HG03045 (cell line): ENCODE measurements around the gene HLA-DRA.
"Not testable (repeated sequence)": the region's sequence is repeated elsewhere in the genome, so short reads cannot be mapped to it uniquely, and the experiment has no call there.

Source experiments
- ATAC-seq: cut with Tn5 transposase; IDR thresholded peaks from one replicate; pipeline ENCODE4 v1.9.1; 2021; ENCODE audit warnings: mild to moderate bottlenecking, moderate library complexity; ENCODE audit not compliant: unreplicated experiment

Gene HLA-DRA

GRCh38 chr6:32430179-32430578 lies 9.5 kb upstream of the HLA-DRA start:
- ATAC-seq = no peak

DNA sequence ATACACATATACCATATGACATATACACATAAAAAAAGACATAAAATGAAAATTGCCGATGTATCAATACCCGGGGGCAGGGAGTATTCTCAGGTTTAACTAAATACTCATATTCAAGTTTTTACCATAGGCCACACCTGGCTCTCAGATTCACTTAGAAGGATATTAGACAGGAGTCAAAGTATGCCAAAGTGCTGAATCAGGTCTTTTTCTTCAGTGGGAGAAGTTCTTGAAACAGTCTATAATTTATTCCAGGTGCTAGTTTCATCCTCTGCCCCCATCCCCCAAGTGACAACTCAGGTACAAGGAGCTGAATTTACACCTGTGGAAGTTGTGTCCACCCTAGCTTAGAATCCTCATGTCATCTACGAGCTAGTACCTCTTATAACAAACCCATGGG lies 8.5 kb upstream of the HLA-DRA start:
- ATAC-seq = no peak

GRCh38 chr6:32432050-32432450 lies 7.6 kb upstream of the HLA-DRA start:
- no peak for ATAC-seq

- not testable (repeated sequence) for ATAC-seq
Measured at GRCh38 chr6:32433950-32434349, 5.7 kb upstream of the HLA-DRA start.

GRCh38 chr6:32436186-32436585 lies 3.5 kb upstream of the HLA-DRA start:
- ATAC-seq = no peak

DNA sequence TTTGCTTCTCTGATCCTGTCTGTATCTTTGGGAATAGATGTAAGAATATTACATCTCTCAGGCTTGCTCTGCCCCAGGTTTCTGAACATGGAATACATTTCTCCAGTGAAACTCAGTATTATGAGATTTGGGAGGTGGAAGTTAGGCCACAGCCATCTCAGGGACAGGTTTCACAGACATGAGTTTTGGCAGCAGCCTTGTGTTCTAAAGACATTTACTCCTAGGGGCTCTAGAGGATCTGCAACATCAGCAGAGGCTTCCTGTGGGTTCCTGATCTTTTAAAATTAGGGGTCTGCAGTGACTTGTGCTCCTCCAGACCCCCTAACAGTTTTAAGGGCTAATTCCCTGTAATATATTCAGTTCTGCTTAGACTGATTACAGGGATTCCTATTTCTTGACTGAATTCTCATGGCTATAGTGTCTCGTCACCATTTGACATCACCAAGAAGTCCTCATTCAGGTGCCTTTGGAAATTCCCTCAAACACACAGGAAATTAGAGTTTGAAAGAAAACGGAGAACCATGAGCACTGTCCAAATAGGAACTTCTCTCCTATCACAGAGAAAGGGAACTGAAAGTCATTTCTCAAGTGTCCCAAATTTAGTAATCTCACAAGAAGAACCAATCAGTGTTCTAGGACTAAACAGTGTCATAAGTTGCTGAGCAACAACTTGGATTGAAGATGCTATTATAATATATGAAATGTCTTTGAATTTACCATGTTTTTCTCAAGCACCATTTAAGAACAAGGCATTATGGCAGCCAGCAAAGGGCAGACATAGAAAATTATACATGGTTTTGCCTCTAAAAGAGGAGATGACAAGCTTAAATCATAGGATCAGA lies 2.5 kb upstream of the HLA-DRA start:
- ATAC-seq = peak; percentile 66

DNA sequence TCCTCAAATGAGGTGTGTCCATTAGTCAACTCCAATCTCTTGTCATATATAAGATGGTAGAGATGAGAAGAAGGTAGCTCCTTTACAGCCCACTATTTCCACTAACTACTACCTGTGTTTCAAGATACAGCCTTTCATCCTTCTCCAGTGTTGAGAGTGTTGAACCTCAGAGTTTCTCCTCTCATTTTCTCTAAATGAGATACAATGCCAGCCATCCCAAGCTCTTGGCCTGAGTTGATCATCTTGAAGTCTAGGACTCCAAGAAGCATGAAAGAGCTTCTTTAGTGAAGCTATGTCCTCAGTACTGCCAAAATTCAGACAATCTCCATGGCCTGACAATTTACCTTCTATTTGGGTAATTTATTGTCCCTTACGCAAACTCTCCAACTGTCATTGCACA lies 548 bp upstream of the HLA-DRA start:
- ATAC-seq = no peak

GRCh38 chr6:32442243-32442667 lies 2.6 kb downstream of the HLA-DRA start:
- ATAC-seq = no peak

DNA sequence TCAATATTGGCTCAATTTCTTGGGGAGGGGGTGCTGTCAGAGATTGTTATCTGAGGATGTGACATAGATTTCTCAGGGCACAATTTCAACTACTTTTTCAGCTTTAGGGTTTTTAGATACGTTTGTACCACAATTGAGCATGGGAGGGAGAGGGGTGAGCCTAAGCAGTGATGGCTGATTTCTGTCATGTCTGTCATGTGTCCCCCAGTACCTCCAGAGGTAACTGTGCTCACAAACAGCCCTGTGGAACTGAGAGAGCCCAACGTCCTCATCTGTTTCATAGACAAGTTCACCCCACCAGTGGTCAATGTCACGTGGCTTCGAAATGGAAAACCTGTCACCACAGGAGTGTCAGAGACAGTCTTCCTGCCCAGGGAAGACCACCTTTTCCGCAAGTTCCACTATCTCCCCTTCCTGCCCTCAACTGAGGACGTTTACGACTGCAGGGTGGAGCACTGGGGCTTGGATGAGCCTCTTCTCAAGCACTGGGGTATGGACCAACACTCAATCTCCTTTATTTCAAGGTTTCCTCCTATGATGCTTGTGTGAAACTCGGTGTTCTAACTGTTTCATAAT lies 3.4 kb downstream of the HLA-DRA start:
- ATAC-seq = no peak

DNA sequence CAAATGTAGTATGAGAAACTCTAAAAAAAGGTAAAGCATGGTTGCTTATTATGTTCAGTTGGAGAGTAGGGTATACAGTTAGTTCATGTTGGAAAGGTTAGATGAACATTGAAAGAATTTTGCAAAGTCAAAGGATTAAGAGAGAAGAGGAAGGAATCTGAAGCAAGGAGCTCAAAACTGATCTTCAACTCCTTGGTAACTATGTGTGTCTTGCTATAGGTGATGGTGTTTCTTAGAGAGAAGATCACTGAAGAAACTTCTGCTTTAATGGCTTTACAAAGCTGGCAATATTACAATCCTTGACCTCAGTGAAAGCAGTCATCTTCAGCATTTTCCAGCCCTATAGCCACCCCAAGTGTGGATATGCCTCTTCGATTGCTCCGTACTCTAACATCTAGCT lies 4.7 kb downstream of the HLA-DRA start:
- ATAC-seq = no peak

DNA sequence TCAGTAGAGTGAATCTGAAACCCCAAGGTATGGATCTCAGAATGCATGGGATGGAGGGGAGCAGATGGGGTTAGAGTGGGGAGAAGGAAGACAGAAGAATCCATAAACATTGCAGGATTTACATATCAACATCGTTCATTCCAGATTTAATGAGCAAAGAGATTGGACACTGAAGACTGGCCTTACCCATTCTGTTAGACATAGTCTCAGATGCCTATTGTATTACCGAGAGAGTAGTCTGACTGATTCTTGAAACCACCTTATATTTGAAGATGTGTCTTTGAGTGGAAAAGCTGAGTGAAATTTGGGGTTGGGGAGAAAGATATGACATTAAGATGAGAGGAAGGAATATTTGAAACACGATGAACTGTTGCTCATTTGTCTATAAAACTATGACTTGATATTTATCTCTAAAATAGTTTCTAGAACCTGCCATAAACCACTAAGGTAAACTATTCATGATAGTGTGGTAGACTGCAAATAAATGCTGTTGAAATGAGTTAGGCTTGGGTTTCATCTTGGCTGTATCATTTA lies 5.7 kb downstream of the HLA-DRA start:
- ATAC-seq = no peak

DNA sequence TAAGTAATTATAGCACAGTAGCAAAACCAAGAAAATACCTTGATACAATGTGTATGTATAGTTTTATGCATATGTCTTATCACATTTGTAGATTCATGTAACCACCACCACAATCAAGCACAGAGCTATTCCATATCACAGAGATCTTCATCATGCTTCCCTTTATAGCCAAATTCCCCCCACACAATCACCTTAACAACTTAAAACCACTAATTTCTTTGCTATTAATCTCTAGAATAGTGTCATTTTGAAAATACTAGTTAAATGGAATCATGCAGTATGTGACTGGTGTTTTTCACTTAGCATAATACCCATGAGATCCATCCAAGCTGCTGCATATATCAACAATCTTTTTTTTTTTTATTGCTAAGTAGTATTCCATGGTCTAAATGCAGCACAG lies 8.2 kb downstream of the HLA-DRA start:
- ATAC-seq = no peak

- ATAC-seq = no peak
Measured at GRCh38 chr6:32449088-32449736, 9.5 kb downstream of the HLA-DRA start.

- no peak for ATAC-seq
Measured at GRCh38 chr6:32457054-32457453, 17.4 kb downstream of the HLA-DRA start.

DNA sequence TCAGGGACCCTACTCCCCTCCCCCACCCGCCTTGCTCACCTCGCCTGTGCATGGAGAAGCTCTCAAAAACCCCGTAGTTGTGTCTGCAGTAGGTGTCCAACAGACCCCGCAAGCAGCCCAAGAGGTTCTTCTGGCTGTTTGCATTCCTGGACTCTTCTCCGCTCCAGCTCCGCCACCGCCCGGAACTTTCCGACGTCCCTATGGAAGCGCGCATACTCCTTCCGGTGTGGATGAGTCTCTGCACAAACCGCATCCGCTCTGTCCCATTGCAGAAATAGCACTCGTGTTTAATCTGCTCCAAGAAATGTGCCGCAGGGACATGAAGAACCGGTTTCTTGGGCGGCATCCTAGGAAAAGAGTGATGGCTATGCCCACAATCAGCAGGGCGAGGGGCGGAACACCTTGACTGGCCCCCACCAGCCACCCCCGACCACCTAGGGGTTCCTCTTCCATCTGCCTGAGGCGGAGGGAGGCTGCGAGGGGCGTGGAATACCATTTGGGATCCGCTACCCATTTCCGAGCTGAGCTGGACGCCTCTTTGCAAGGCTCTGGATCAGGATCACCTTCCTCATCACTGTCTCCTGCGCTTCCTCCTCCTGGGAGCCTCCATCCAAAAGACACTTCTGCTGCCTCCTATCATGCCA lies 20.2 kb downstream of the HLA-DRA start:
- no peak for ATAC-seq

DNA sequence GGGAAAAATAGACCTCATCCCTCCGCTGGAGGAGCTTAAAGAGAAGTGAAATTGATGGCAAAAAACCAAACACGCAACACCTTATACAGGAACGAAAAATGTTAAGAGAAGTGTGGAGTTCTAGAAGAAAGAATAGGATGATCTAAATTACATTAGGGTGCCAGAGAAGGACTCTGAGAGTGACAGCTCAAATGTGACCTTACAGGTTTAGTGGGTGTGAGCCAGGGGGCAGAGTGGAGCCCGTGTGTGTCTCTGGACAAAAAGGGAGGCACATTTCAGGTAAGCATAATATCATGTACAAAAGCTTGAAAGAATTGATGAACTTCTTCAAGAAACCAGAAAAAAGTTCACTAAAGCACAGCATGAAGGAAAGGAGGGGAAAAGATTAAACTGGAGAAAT lies 20.8 kb downstream of the HLA-DRA start:
- ATAC-seq = no peak

DNA sequence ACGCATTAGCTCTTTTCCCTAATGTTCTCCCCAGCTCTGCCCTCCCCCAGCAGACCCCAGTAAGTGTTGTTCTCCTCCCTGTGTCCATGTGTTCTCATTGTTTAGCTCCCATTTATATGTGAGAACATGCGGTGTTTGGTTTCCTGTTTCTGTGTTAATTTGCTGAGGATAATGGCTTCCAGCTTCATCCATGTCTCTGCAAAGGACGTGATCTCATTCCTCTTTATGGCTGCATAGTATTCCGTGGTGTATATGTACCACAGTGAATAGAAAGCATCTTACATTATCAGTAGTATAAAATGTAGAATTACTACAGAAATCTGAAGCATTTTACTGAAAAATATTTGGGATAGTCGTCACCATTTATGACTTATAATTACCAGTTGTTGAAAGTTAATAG lies 21.8 kb downstream of the HLA-DRA start:
- no peak for ATAC-seq

DNA sequence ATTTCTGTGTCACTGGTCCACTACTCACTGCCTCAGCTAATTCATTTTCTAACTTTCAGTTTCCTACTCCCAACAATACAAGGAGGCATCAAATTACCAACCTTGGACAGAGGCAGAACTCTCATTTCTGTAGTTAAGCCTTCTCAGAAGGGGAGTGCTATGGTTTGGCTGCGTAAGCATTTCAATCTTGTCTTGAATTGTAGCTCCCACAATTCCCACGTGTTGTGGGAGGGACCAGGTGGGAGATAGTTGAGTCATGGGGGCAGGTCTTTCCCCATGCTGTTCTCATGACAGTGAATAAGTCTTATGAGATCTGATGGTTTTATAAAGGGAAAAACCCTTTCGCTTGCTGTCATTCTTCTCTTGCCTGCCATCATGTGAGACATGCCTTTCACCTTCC lies 22.9 kb downstream of the HLA-DRA start:
- peak; percentile 86 for ATAC-seq

- not testable (repeated sequence) for ATAC-seq
Measured at GRCh38 chr6:32467743-32468503, 28.2 kb downstream of the HLA-DRA start.

DNA sequence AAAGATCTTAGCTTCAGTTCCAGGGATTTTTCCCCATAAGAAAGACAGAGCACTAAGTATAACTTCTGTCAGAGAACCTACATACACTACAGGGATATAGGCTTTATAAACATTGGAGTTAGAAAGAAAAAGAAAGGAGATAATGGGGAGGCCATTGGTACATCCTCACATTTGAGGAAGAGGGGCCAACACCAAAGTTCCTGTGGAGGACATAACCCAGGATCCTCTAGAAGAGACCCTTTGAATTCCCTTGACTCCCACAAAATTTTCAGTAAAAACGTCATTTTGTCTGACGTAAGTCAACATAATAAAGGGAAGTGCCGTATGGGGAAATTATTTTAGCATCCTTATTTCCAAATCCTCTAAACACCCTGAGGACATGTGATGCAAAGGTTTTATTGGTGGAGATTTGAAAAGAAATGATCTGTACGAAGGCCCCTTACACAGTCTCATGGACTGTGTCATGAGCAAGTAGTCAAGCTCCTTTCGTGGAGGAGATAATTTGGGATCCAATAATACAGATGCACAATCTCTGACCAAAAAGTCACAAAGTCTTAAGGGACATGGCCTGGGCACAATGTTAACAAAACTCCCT lies 33.2 kb downstream of the HLA-DRA start:
- no peak for ATAC-seq
